ENCODE data around the gene RPL37A. TPM values are rescaled to one million over a fixed set of nuclear protein-coding genes. Genes with fewer than 3 reads are reported as not detected.

RPL37A gene
- total RNA-seq, 1 experiment from 2014 or later: 4,028 TPM

GRCh38 chr2:216538538-216538937, 39.9 kb downstream of the RPL37A start:
- no peak overlapping the region for H3K4me3 ChIP-seq
- H3K9me3 ChIP-seq (replicated peaks): no peaks in the 10 kb centered on the region
- no peaks in the 10 kb centered on the region for H3K27me3 ChIP-seq

DNA sequence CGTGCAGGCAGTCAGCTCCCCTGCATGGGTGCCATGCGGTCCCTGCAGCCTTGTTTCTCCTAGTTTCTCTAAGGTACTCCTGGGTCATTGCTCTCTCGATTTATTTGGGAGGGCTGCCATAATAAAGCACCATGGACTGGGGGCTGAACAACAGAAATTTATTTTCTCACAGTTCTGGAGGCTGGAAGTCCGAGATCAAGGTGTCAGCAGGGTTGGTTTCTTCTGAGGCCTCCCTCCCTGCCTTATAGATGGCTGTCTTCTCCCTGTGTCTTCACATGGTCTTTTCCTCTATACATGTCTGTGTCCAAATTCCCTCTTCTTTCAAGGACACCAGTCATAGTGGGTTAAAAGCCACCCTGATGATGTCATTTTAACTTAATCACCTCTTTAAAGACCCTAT, 40.5 kb downstream of the RPL37A start:
- peaks cover 3% of the 10 kb centered on the region; the same call in 1 of the 2 replicates for H3K4me1 ChIP-seq
- DNase-seq: no peak
- no peaks in the 10 kb centered on the region for H3K27me3 ChIP-seq
- H3K4me3 ChIP-seq: no peak overlapping the region
- H3K27ac ChIP-seq: no peak overlapping the region
- H3K9me3 ChIP-seq (replicated peaks): no peaks in the 10 kb centered on the region
- H3K36me3 ChIP-seq: no peaks in the 10 kb centered on the region

More at GRCh38 chr2:216538538-216538937, 39.9 kb downstream of the RPL37A start:
- DNase-seq: no peak
- Histone ChIP-seq H3K27ac (no peak overlapping the region), H3K36me3 (no peaks in the 10 kb centered on the region), H3K4me1 (peaks cover 3% of the 10 kb centered on the region; the same call in 1 of the 2 replicates)

DNA sequence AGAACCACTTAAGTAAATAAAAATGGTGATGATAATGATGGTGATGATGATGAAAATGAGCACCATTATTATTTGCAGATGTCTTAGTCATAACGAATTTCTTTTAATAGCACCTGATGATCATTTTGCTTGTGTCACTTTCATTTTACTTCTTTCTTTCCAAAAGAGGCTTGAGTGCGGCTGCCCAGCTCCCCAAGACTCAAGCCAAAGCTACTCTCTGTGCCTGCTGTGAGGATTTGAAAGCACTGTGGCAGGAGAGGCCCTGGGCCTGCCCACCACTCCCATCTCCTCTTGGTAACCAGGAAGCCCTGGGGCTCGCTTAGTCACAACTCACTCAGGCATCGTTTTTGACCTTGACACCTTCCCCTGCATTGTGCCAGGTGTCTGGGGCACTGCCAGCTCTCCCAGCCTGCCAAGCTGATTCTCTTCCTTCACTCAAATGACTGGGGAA, 41.2 kb downstream of the RPL37A start:
- Histone ChIP-seq H3K9me3 (replicated peaks) (no peaks in the 10 kb centered on the region), H3K27me3 (no peaks in the 10 kb centered on the region), H3K4me3 (no peak overlapping the region), H3K4me1 (peaks cover 3% of the 10 kb centered on the region; the same call in 1 of the 2 replicates), H3K27ac (no peak overlapping the region), H3K36me3 (no peaks in the 10 kb centered on the region)
- no peak for DNase-seq

GRCh38 chr2:216540920-216541319, 42.3 kb downstream of the RPL37A start:
- Histone ChIP-seq H3K9me3 (replicated peaks) (no peaks in the 10 kb centered on the region), H3K4me3 (no peak overlapping the region), H3K27ac (no peak overlapping the region), H3K36me3 (no peaks in the 10 kb centered on the region), H3K27me3 (no peaks in the 10 kb centered on the region), H3K4me1 (peaks cover 3% of the 10 kb centered on the region; the same call in 1 of the 2 replicates)
- DNase-seq: no peak

DNA sequence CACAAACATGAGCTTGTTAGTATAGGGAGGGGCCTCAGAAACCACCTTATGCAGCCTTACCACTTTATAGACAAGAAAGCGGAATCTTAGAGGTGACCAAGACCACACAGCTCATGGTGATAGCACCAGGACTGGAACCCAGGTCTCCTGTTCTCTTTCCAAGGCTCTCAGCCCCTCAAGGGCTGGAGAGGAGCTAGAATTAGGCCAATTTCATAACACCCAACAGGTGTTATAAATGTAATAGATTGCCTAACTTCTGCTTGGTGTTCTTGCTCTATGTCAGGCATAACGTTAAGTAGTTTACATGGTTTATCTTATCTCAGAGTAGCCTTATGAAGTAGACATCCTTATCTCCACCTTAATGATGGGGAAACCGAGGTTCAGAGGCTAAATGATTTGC, 42.9 kb downstream of the RPL37A start:
- Histone ChIP-seq H3K4me3 (no peak overlapping the region), H3K27me3 (no peaks in the 10 kb centered on the region), H3K9me3 (replicated peaks) (no peaks in the 10 kb centered on the region), H3K4me1 (peaks cover 3% of the 10 kb centered on the region; the same call in 1 of the 2 replicates), H3K27ac (no peak overlapping the region), H3K36me3 (no peaks in the 10 kb centered on the region)
- no peak for DNase-seq

DNA sequence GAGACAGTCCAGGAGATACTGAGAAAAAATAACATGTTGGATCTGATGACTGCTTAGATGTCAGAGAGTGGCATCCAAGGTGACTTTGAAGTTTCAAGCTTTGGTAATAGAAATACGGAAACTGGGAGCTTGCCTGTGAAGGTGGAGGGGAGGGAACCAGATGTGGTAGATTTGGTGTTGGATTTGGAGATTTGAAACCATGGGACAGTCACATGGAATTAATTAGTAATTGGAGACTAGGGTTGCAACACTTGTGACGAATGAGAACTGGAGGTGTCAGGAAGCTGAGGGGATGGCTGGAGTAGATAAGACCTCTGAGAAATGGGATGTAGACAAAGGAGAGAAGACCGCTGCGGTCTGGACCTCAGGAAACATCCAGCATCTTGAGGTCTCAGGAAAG, 46.7 kb downstream of the RPL37A start:
- H3K9me3 ChIP-seq (replicated peaks): no peaks in the 10 kb centered on the region
- no peaks in the 10 kb centered on the region for H3K4me1 ChIP-seq
- DNase-seq: no peak
- no peak overlapping the region for H3K27ac ChIP-seq
- H3K36me3 ChIP-seq: no peaks in the 10 kb centered on the region
- no peaks in the 10 kb centered on the region for H3K27me3 ChIP-seq
- no peak overlapping the region for H3K4me3 ChIP-seq

DNA sequence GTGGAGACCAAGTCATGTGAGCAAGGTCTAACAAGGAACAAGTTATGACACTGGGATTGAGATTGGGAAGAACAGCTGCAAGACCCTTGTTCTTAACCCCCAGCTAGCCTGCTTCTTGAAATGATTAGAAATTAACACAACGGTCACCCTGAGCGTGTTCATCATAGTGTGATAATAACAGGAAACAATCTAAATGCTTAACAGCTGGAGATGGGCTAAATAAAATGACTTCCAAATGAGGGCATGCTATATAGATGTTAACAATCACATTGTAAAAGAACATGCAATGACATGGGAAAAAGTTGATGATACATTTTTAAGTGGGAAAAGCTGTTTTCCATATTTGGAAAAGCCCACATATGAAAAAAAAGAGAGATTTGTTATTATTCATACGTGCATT, 47.6 kb downstream of the RPL37A start:
- H3K27ac ChIP-seq: no peak overlapping the region
- H3K36me3 ChIP-seq: no peaks in the 10 kb centered on the region
- no peaks in the 10 kb centered on the region for H3K27me3 ChIP-seq
- DNase-seq: peak in 1 of 2 experiments; percentile 46
- no peaks in the 10 kb centered on the region for H3K4me1 ChIP-seq
- no peaks in the 10 kb centered on the region for H3K9me3 ChIP-seq (replicated peaks)
- no peak overlapping the region for H3K4me3 ChIP-seq

- H3K9me3 ChIP-seq (replicated peaks): no peaks in the 10 kb centered on the region
- no peaks in the 10 kb centered on the region for H3K4me1 ChIP-seq
- H3K27ac ChIP-seq: no peak overlapping the region
- H3K36me3 ChIP-seq: no peaks in the 10 kb centered on the region
- DNase-seq: no peak
- H3K27me3 ChIP-seq: no peaks in the 10 kb centered on the region
- H3K4me3 ChIP-seq: no peak overlapping the region
Observed at GRCh38 chr2:216546641-216547403, 48.2 kb downstream of the RPL37A start.

DNA sequence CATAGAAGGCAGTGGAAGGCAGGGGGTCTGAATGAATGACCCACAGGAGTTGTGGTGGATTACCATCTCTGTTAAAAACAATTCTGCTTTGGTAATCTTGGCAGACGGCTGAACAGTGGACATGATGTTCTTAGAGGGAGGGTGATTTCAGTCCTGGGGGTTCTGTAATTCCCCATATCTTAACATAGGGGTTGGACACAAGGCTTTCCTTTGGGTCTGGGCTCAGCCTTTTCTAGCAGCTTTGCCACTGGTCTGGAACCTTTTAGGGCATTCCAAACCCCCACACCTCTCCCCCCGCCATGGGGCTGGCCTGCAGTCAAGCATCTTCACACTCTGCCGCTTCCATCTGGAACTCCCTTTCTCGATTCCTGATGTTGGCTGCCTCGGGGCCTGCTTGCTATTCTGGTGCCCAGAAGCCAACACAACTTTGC, 50.3 kb downstream of the RPL37A start:
- H3K4me1 ChIP-seq: no peaks in the 10 kb centered on the region
- no peaks in the 10 kb centered on the region for H3K27me3 ChIP-seq
- no peak overlapping the region for H3K27ac ChIP-seq
- H3K9me3 ChIP-seq (replicated peaks): no peaks in the 10 kb centered on the region
- no peak for DNase-seq
- H3K4me3 ChIP-seq: no peak overlapping the region
- H3K36me3 ChIP-seq: no peaks in the 10 kb centered on the region

DNA sequence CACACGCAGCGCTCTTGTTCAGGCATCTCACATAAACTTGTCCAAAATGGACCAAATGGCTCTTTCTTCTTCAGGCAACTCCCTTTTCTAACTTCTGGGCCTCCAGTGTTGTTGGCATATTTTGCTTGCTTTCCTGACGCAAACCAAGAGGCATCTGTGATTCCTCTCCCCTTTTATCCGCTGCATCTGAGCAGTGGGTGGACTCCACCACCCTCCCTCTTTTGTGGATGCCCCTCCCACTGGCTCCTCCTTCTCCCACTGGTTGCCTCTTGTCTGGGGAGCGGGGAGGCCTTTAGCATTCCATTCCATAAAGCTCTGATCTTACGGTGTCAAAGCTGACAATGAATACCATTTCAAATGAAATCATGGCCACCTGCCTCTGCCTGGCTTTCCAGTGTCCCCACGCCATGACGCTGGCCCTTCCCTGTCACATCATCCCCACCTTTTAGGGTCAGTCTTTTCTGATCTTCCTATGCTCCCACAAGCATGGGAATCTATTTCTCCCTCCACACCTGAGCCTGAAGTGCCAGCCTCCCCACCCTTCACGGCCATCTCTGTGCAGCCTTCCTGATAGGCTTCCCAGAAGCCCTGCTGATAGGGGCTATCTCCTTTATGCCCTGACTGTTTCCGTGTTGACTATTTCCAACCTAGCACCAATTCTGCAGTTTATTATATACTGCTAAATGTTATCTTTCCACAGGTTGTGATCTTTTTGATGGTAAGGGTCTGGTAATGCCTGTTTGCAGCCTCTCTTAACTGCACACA, 51.5 kb downstream of the RPL37A start:
- Histone ChIP-seq H3K27me3 (no peaks in the 10 kb centered on the region), H3K4me1 (peaks cover 6% of the 10 kb centered on the region; the same call in 1 of the 2 replicates), H3K36me3 (no peaks in the 10 kb centered on the region), H3K9me3 (replicated peaks) (no peaks in the 10 kb centered on the region), H3K4me3 (no peak overlapping the region), H3K27ac (no peak overlapping the region)
- DNase-seq: no peak

DNA sequence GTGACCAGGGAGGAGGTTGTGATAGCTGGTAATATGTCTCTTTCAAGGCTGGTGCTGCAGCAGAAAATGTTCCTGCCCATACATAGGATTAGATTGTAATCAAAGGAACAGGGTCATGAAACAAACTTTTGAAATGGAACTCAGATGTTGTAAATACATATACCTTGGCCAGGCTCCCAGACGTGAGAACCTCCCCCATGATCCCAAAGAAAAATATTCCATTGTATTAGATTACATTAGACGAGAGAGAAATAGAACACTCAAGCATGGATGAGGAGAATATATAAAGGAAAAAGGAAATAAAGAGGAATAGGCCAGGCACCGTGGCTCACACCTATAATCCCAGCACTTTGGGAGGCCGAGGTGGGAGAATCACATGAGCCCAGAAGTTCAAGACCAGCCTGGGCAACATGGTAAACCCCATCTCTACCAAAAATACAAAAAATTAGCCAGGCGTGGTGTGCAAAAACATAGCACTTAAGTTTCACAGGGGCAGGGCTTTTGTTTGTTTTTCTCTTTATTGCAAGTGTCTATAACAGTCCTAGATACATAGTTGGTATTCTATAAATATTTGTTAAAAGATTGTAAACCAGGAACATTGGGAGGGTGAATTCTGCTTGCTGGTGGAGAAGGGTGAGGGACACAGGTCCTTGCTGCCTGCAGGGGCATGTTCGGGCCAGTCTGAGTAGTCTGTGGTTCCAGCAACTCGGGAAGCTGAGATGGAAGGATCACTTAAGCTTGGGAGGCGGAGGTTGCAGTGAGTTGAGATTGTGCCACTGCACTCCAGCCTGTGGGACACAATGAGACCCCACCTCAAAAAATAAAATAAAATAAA, 52.8 kb downstream of the RPL37A start:
- peak in 1 of 2 experiments; percentile 25 for DNase-seq
- no peak overlapping the region for H3K27ac ChIP-seq

GRCh38 chr2:216553093-216553478, 54.4 kb downstream of the RPL37A start:
- Histone ChIP-seq H3K27ac (no peak overlapping the region), H3K36me3 (no peaks in the 10 kb centered on the region), H3K27me3 (no peaks in the 10 kb centered on the region), H3K4me1 (peaks cover 6% of the 10 kb centered on the region; the same call in 1 of the 2 replicates), H3K9me3 (replicated peaks) (no peaks in the 10 kb centered on the region), H3K4me3 (no peak overlapping the region)
- DNase-seq: no peak

More for the DNA sequence above, 52.8 kb downstream of the RPL37A start:
- Histone ChIP-seq H3K27me3 (no peaks in the 10 kb centered on the region), H3K36me3 (no peaks in the 10 kb centered on the region), H3K9me3 (replicated peaks) (no peaks in the 10 kb centered on the region), H3K4me1 (peaks cover 6% of the 10 kb centered on the region; the same call in 1 of the 2 replicates), H3K4me3 (no peak overlapping the region)

Data from SJCRH30 (cell line).